T-cell (primary cell): Measurements from ENCODE around the gene SLC25A11. TPM values are rescaled to one million over a fixed set of nuclear protein-coding genes. Genes with fewer than 3 reads are reported as not detected.

Source experiments
- ATAC-seq, 4 experiments: fragments of 200-7000 bp in 3 of 4; fragments of 150-1000 bp in 1 of 4; cut with Tn5 transposase; replicated peaks in 1 of 4; 1 replicate in 3 of 4; 2 replicates in 1 of 4; pipeline ENCODE4 v1.10.0; 2021; ENCODE audit warnings: moderate library complexity in 3 of 4, mild to moderate bottlenecking in 2 of 4, moderate number of reproducible peaks in 1 of 4
- CTCF ChIA-PET, 2 donors: fragments of 300-600 bp; sonication (Branson Sonifier 250); formaldehyde crosslinking; loops; one replicate each; lab custom pipeline; 2022; ENCODE audit warnings: antibody characterized with exemption in 2 of 2; lab: Charles Lee
- POLR2A ChIA-PET, 2 donors: fragments of 300-600 bp; sonication (Branson Sonifier 250); formaldehyde crosslinking; loops; one replicate each; lab custom pipeline; 2022; ENCODE audit warnings: antibody characterized with exemption in 2 of 2; lab: Charles Lee
- DNase-seq, 35 experiments: peaks; one replicate each; pipeline versions ENCODE4 v3.0.0 to v3.0.0-alpha.2; 2013 to 2023
- H3K27ac ChIP-seq: one replicate; pipeline ENCODE4 v1.5.1; 2013; ENCODE audit warnings: low read length
- H3K27me3 ChIP-seq, 2 experiments: replicated peaks in 1 of 2; 1 replicate in 1 of 2; 2 replicates in 1 of 2; pipeline versions ENCODE4 v1.6.1 to v1.7.0; 2013; ENCODE audit warnings: low read length in 1 of 2, mixed read lengths in 1 of 2; ENCODE audit not compliant: control insufficient read depth in 2 of 2, insufficient read depth in 2 of 2; ENCODE audit errors: extremely low read depth in 1 of 2
- H3K36me3 ChIP-seq, 2 donors: 1 replicate in 1 of 2; 2 replicates in 1 of 2; pipeline versions ENCODE4 v1.6.1 to v1.7.0; 2013; ENCODE audit warnings: low read length in 1 of 2; ENCODE audit not compliant: control insufficient read depth in 2 of 2, insufficient read depth in 1 of 2; ENCODE audit errors: extremely low read depth in 1 of 2
- H3K4me1 ChIP-seq, 2 experiments: 1 replicate in 1 of 2; 2 replicates in 1 of 2; pipeline versions ENCODE4 v1.6.1 to v1.7.0; 2013; ENCODE audit warnings: low read length in 2 of 2, mixed read lengths in 1 of 2; ENCODE audit not compliant: insufficient read depth in 2 of 2, control insufficient read depth in 1 of 2; ENCODE audit errors: extremely low read depth in 1 of 2
- H3K4me3 ChIP-seq, 2 donors: 1 replicate in 1 of 2; 2 replicates in 1 of 2; pipeline versions ENCODE4 v1.5.1 to v1.7.0; 2013; ENCODE audit warnings: mild to moderate bottlenecking in 2 of 2, low read length in 1 of 2, moderate library complexity in 1 of 2; ENCODE audit not compliant: control insufficient read depth in 1 of 2; ENCODE audit errors: extremely low read depth in 1 of 2
- H3K9me3 ChIP-seq: 2 replicates; pipeline ENCODE4 v1.7.0; 2013
- H3K27ac Mint-ChIP-seq, 2 donors: one replicate each; pipeline ENCODE4 v1.8.0; 2020 to 2021; ENCODE audit warnings: mild to moderate bottlenecking in 2 of 2, mixed read lengths in 2 of 2
- H3K27me3 Mint-ChIP-seq, 2 donors: one replicate each; pipeline ENCODE4 v1.8.0; 2021 to 2022; ENCODE audit warnings: mixed read lengths in 2 of 2
- H3K36me3 Mint-ChIP-seq: one replicate; pipeline ENCODE4 v1.8.0; 2021; ENCODE audit warnings: mixed read lengths
- H3K4me1 Mint-ChIP-seq, 3 donors: one replicate each; pipeline ENCODE4 v1.8.0; 2020 to 2022; ENCODE audit warnings: mixed read lengths in 3 of 3, mild to moderate bottlenecking in 1 of 3
- H3K4me3 Mint-ChIP-seq, 3 donors: one replicate each; pipeline ENCODE4 v1.8.0; 2020 to 2022; ENCODE audit warnings: mild to moderate bottlenecking in 3 of 3, mixed read lengths in 3 of 3, moderate library complexity in 3 of 3
- H3K9me3 Mint-ChIP-seq, 3 donors: one replicate each; pipeline ENCODE4 v1.8.0; 2020 to 2022; ENCODE audit warnings: mixed read lengths in 3 of 3
- WGBS: methylation state at CpG from one replicate; pipeline ENCODE4 v1.1.5; 2013; ENCODE audit warnings: missing lambda C conversion rate; ENCODE audit not compliant: insufficient coverage; 5-methylcytosine and 5-hydroxymethylcytosine counted together
- total RNA-seq, 35 experiments: library from RNA in 6 of 35; stranded (reverse) in 6 of 35; fragments of 120-200 nt in 1 of 35; gene quantifications; one replicate each; pipeline versions ENCODE4 v1.2.1 to v1.2.4 and lab custom pipeline; 2013 to 2026

SLC25A11 gene
- total RNA-seq, 5 donors from 2014 or later (not counting 1 experiment from before 2014, with no cell fraction given) = 30.9 to 51.6 (median 47.0) TPM

- H3K4me1 Mint-ChIP-seq = peaks cover 30 to 38% (median 31%) of the 10 kb centered on the region in 3 donors
- peak in 14 of 35 experiments; percentile 7 to 67 (median 28) for DNase-seq
- CTCF ChIA-PET = interaction anchor here in 1 of 2 donors (0.6 to 0.8 kb wide), 2 partner anchors 15 to 16 kb away, joined by 4 to 6 read pairs; no protein-coding TSS in a partner anchor
- no peaks in the 10 kb centered on the region for H3K27me3 Mint-ChIP-seq
- peak; percentile 1 to 12 (median 8) for ATAC-seq
- Histone ChIP-seq H3K4me1 (peaks cover 7 to 34% of the 10 kb centered on the region in 2 experiments), H3K27ac (peak overlapping the region; percentile 80), H3K36me3 (peaks cover 0 to 22% of the 10 kb centered on the region in 2 donors), H3K4me3 (peak overlapping the region; percentile 53 to 65), H3K27me3 (no peaks in the 10 kb centered on the region), H3K9me3 (no peaks in the 10 kb centered on the region)
- no peaks in the 10 kb centered on the region for H3K9me3 Mint-ChIP-seq
- WGBS = 4% methylated on average over 46 of the region's 52 CpGs
- H3K4me3 Mint-ChIP-seq = peak overlapping the region; percentile 74 to 100 (median 79)
- POLR2A ChIA-PET = no interaction called here
- H3K36me3 Mint-ChIP-seq = peaks cover 17% of the 10 kb centered on the region
- peak overlapping the region; percentile 85 to 87 for H3K27ac Mint-ChIP-seq
Observed at GRCh38 chr17:4950075-4950745, 10.4 kb upstream of the SLC25A11 start.

- CTCF ChIA-PET = interaction anchor here in 1 of 2 donors (0.6 to 1.0 kb wide), 3 partner anchors 10 to 17 kb away, joined by 3 to 6 read pairs (median 4); partner anchors contain the start of genes RNF167 and SLC25A11
- DNase-seq (peak; percentile 47 to 92 (median 67)), ATAC-seq (peak; percentile 38 to 57 (median 40))
- Mint-ChIP-seq H3K4me1 (peaks cover 37 to 46% (median 39%) of the 10 kb centered on the region in 3 donors), H3K36me3 (peaks cover 21% of the 10 kb centered on the region), H3K4me3 (peak overlapping the region; percentile 97 to 100 (median 98)), H3K9me3 (no peaks in the 10 kb centered on the region), H3K27ac (peak overlapping the region; percentile 87), H3K27me3 (no peaks in the 10 kb centered on the region)
- POLR2A ChIA-PET = no interaction called here
- H3K27me3 ChIP-seq = no peaks in the 10 kb centered on the region
- peaks cover 13 to 41% of the 10 kb centered on the region in 2 experiments for H3K4me1 ChIP-seq
- peaks cover 0 to 29% of the 10 kb centered on the region in 2 donors for H3K36me3 ChIP-seq
- peak overlapping the region; percentile 76 to 100 for H3K4me3 ChIP-seq
- no peaks in the 10 kb centered on the region for H3K9me3 ChIP-seq
- H3K27ac ChIP-seq = peak overlapping the region; percentile 83
- WGBS = 0% methylated on average over 43 of the region's 75 CpGs
Observed at GRCh38 chr17:4949321-4950074, 9.7 kb upstream of the SLC25A11 start.

- Histone ChIP-seq H3K36me3 (peaks cover 0 to 32% of the 10 kb centered on the region in 2 donors), H3K4me3 (peak overlapping the region; percentile 76 to 100), H3K4me1 (peaks cover 17 to 47% of the 10 kb centered on the region in 2 experiments), H3K27ac (peak overlapping the region; percentile 83), H3K9me3 (no peaks in the 10 kb centered on the region), H3K27me3 (no peaks in the 10 kb centered on the region)
- H3K9me3 Mint-ChIP-seq = no peaks in the 10 kb centered on the region
- H3K27me3 Mint-ChIP-seq = no peaks in the 10 kb centered on the region
- ATAC-seq (peak; percentile 46 to 56 (median 48)), DNase-seq (peak in 33 of 35 experiments; percentile 50 to 84 (median 64))
- peaks cover 26% of the 10 kb centered on the region for H3K36me3 Mint-ChIP-seq
- H3K4me1 Mint-ChIP-seq = peaks cover 43 to 51% (median 44%) of the 10 kb centered on the region in 3 donors
- H3K4me3 Mint-ChIP-seq = peak overlapping the region; percentile 97 to 100 (median 98)
- ChIA-PET POLR2A (interaction anchor here in 1 of 2 donors (0.7 to 1.1 kb wide), 2 partner anchors 46 to 49 kb away, joined by 3 to 4 read pairs; partner anchors contain the start of gene C17orf107), CTCF (interaction anchor here in 1 of 2 donors (1.0 kb wide), 1 partner anchor 9 kb away, joined by 3 read pairs; the partner anchor contains the start of genes RNF167 and SLC25A11)
- H3K27ac Mint-ChIP-seq = peak overlapping the region; percentile 98
- WGBS = under 1% methylated on average over 35 of the region's 40 CpGs
Observed at GRCh38 chr17:4948931-4949320, 9.1 kb upstream of the SLC25A11 start.

- POLR2A ChIA-PET = interaction anchor here in 1 of 2 donors (0.7 to 1.1 kb wide), 3 partner anchors 8 to 49 kb away, joined by 3 to 5 read pairs (median 4); partner anchors contain the start of genes C17orf107, RNF167 and SLC25A11
- H3K36me3 ChIP-seq = peaks cover 4 to 37% of the 10 kb centered on the region in 2 donors
- peaks cover 28% of the 10 kb centered on the region for H3K36me3 Mint-ChIP-seq
- H3K4me1 ChIP-seq = peaks cover 21 to 53% of the 10 kb centered on the region in 2 experiments
- CTCF ChIA-PET = interaction anchor here in 1 of 2 donors (1.0 kb wide), 1 partner anchor 9 kb away, joined by 3 read pairs; the partner anchor contains the start of genes RNF167 and SLC25A11
- H3K27ac ChIP-seq = peak within 1 kb of the TSS; percentile 97
- WGBS = under 1% methylated on average over 52 of the region's 59 CpGs
- H3K27ac Mint-ChIP-seq = peak within 1 kb of the TSS; percentile 98
- H3K4me3 Mint-ChIP-seq = peak within 1 kb of the TSS; percentile 97 to 100 (median 98)
- H3K9me3 Mint-ChIP-seq = no peaks in the 10 kb centered on the region
- peak within 1 kb of the TSS; percentile 87 to 100 for H3K4me3 ChIP-seq
- peak; percentile 80 to 95 (median 88) for DNase-seq
- no peaks in the 10 kb centered on the region for H3K9me3 ChIP-seq
- ATAC-seq = peak; percentile 54 to 68 (median 60)
- H3K27me3 Mint-ChIP-seq = no peaks in the 10 kb centered on the region
- H3K27me3 ChIP-seq = no peaks in the 10 kb centered on the region
- H3K4me1 Mint-ChIP-seq = peaks cover 47 to 57% (median 50%) of the 10 kb centered on the region in 3 donors
Observed at GRCh38 chr17:4948166-4948930, 8.5 kb upstream of the SLC25A11 start, which contains the start of gene PFN1. PFN1 (minus strand) TSS chr17:4948530; CDS start chr17:4948394, 136 bp downstream.

GRCh38 chr17:4947411-4948165 is 7.7 kb upstream of the SLC25A11 start:
- Histone ChIP-seq H3K27ac (peak overlapping the region; percentile 97), H3K4me3 (peak overlapping the region; percentile 87 to 100), H3K27me3 (no peaks in the 10 kb centered on the region), H3K4me1 (peaks cover 29 to 60% of the 10 kb centered on the region in 2 experiments), H3K9me3 (no peaks in the 10 kb centered on the region), H3K36me3 (peaks cover 8 to 45% of the 10 kb centered on the region in 2 donors)
- Mint-ChIP-seq H3K36me3 (peaks cover 36% of the 10 kb centered on the region), H3K4me3 (peak overlapping the region; percentile 97 to 100 (median 98)), H3K27me3 (no peaks in the 10 kb centered on the region), H3K27ac (peak overlapping the region; percentile 94 to 97), H3K4me1 (peaks cover 55 to 65% (median 58%) of the 10 kb centered on the region in 3 donors), H3K9me3 (no peaks in the 10 kb centered on the region)
- ChIA-PET CTCF (interaction anchor here in 1 of 2 donors (1.3 kb wide), 1 partner anchor 20 kb away, joined by 3 read pairs; the partner anchor contains the start of gene SPAG7), POLR2A (interaction anchor here in 1 of 2 donors (0.7 kb wide), 1 partner anchor 8 kb away, joined by 5 read pairs; the partner anchor contains the start of genes RNF167 and SLC25A11)
- ATAC-seq (peak; percentile 39 to 41 (median 40)), DNase-seq (peak; percentile 26 to 80 (median 56))
- WGBS = under 1% methylated on average over 48 of the region's 56 CpGs
